ENCODE results near the gene EAF1. TPM values are rescaled to one million over a fixed set of nuclear protein-coding genes. Genes with fewer than 3 reads are reported as not detected.
"Not testable (repeated sequence)": the region's sequence is repeated elsewhere in the genome, so short reads cannot be mapped to it uniquely, and the experiment has no call there.

Gene EAF1
- polyA plus RNA-seq, 1 donor (not counting 4 experiments of a cell fraction or from before 2014, with no cell fraction given), result 13.7 TPM

DNA sequence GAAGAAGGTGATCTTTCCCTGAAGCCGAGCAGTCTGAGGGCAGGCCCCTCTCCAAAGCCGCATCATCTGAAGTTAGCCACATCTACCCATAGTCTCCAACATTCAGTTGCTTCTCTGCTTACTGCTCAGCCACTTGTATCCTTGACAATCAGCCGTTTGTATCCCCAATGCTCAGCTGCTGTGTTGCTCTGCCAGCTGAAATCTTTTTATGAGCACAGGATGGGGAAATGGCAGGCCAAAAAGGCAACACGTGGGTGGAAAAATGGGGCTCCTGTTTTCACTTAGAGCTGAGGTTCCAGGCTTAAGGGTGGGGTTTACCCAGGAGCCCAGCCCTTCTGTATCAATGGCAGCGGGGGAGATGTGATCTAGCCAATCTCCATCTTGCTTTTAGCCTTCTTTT is 36.4 kb upstream of the EAF1 start:
- H3K79me2 ChIP-seq (ENCODE audit: control insufficient read depth, insufficient read depth, low read length), result no peaks in the 10 kb centered on the region
- H3K4me3 ChIP-seq (ENCODE audit: control insufficient read depth in 2 of 3, extremely low read depth in 1 of 3, insufficient read depth in 2 of 3, low read depth in 1 of 3, low read length in 3 of 3), result no peak overlapping the region
- no peaks in the 10 kb centered on the region for H3K36me3 ChIP-seq (ENCODE audit: control insufficient read depth in 2 of 2, extremely low read depth in 1 of 2, insufficient read depth in 2 of 2, low read length in 2 of 2)
- TF ChIP-seq, protein P1, sequence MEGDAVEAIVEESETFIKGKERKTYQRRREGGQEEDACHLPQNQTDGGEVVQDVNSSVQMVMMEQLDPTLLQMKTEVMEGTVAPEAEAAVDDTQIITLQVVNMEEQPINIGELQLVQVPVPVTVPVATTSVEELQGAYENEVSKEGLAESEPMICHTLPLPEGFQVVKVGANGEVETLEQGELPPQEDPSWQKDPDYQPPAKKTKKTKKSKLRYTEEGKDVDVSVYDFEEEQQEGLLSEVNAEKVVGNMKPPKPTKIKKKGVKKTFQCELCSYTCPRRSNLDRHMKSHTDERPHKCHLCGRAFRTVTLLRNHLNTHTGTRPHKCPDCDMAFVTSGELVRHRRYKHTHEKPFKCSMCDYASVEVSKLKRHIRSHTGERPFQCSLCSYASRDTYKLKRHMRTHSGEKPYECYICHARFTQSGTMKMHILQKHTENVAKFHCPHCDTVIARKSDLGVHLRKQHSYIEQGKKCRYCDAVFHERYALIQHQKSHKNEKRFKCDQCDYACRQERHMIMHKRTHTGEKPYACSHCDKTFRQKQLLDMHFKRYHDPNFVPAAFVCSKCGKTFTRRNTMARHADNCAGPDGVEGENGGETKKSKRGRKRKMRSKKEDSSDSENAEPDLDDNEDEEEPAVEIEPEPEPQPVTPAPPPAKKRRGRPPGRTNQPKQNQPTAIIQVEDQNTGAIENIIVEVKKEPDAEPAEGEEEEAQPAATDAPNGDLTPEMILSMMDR (optimal IDR thresholded peaks at IDR 0.05 in 1 of 3, IDR thresholded peaks at IDR 0.05 in 1 of 3, conservative IDR thresholded peaks at IDR 0.05 in 1 of 3; ENCODE audit: extremely low read depth in 1 of 3, insufficient read depth in 2 of 3, low read length in 3 of 3), result no peak
- TF ChIP-seq EZH2 (IDR thresholded peaks at IDR 0.05; ENCODE audit: low read length), result no peak
- no peaks in the 10 kb centered on the region for H3K9me1 ChIP-seq (ENCODE audit: control insufficient read depth, extremely low read depth, insufficient read depth, low read length)
- no peak for FAIRE-seq
- H3K4me2 ChIP-seq (ENCODE audit: control insufficient read depth, extremely low read depth, insufficient read depth, low read depth, low read length), result no peak overlapping the region
- no peak for DNase-seq (ENCODE audit: low read depth, low spot score)
- H3K27ac ChIP-seq (ENCODE audit: control insufficient read depth, insufficient read depth, low read length), result no peak overlapping the region
- no peak overlapping the region for H3K9ac ChIP-seq (ENCODE audit: control insufficient read depth, extremely low read depth, insufficient read depth, low read length)
- no peaks in the 10 kb centered on the region for H3K27me3 ChIP-seq (ENCODE audit: control insufficient read depth, extremely low read depth, insufficient read depth, low read length)
- peaks cover 2% of the 10 kb centered on the region for H3K9me3 ChIP-seq (ENCODE audit: control insufficient read depth, low read depth, low read length)
- peaks cover 10% of the 10 kb centered on the region for H3K4me1 ChIP-seq (ENCODE audit: control insufficient read depth, extremely low read depth, insufficient read depth, low read length)
- dilution Hi-C loops (cut with MboI; ENCODE audit: extremely low pct_ligation_motif_present, low sequenced_read_pairs), result no loop called here
- no peaks in the 10 kb centered on the region for H4K20me1 ChIP-seq (ENCODE audit: control insufficient read depth, extremely low read depth, insufficient read depth, low read length)
- H2AFZ ChIP-seq (ENCODE audit: control insufficient read depth, low read length), result no peak overlapping the region

DNA sequence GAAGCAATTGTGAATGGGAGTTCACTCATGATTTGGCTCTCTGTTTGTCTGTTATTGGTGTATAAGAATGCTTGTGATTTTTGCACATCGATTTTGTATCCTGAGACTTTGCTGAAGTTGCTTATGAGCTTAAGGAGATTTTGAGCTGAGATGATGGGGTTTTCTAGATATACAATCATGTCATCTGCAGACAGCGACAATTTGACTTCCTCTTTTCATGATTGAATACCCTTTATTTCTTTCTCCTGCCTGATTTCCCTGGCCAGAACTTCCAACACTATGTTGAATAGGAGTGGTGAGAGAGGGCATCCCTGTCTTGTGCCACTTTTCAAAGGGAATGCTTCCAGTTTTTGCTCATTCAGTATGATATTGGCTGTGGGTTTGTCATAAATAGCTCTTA is 34.1 kb upstream of the EAF1 start:
- dilution Hi-C loops (cut with MboI; ENCODE audit: extremely low pct_ligation_motif_present, low sequenced_read_pairs); H3K27me3 ChIP-seq (ENCODE audit: control insufficient read depth, extremely low read depth, insufficient read depth, low read length); H3K9ac ChIP-seq (ENCODE audit: control insufficient read depth, extremely low read depth, insufficient read depth, low read length); FAIRE-seq; H3K4me1 ChIP-seq (ENCODE audit: control insufficient read depth, extremely low read depth, insufficient read depth, low read length); H2AFZ ChIP-seq (ENCODE audit: control insufficient read depth, low read length); H3K4me3 ChIP-seq (ENCODE audit: control insufficient read depth in 2 of 3, extremely low read depth in 1 of 3, insufficient read depth in 2 of 3, low read depth in 1 of 3, low read length in 3 of 3); H3K4me2 ChIP-seq (ENCODE audit: control insufficient read depth, extremely low read depth, insufficient read depth, low read depth, low read length); DNase-seq (ENCODE audit: low read depth, low spot score); H3K27ac ChIP-seq (ENCODE audit: control insufficient read depth, insufficient read depth, low read length); H4K20me1 ChIP-seq (ENCODE audit: control insufficient read depth, extremely low read depth, insufficient read depth, low read length); H3K9me3 ChIP-seq (ENCODE audit: control insufficient read depth, low read depth, low read length); H3K79me2 ChIP-seq (ENCODE audit: control insufficient read depth, insufficient read depth, low read length); H3K36me3 ChIP-seq (ENCODE audit: control insufficient read depth in 2 of 2, extremely low read depth in 1 of 2, insufficient read depth in 2 of 2, low read length in 2 of 2); H3K9me1 ChIP-seq (ENCODE audit: control insufficient read depth, extremely low read depth, insufficient read depth, low read length): not testable (repeated sequence)

DNA sequence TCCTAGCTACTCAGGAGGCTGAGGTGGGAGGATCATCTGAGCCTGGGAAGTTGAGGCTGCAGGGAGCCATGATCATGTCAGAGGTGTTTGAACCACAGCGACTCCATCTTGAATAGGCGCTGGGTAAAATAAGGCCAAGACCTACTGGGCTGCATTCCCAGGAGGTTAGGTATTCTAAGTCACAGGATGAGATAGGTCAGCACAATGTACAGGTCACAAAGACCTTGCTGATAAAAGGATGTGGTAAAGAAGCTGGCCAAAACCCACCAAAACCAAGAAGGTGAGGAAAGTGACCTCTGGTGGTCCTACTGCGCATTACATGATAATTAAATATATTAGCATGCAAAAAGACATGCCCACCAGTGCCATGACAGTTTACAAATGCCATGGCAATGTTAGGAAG is 28.7 kb upstream of the EAF1 start:
- H3K4me1 ChIP-seq (ENCODE audit: control insufficient read depth, extremely low read depth, insufficient read depth, low read length); H3K9me3 ChIP-seq (ENCODE audit: control insufficient read depth, low read depth, low read length); H4K20me1 ChIP-seq (ENCODE audit: control insufficient read depth, extremely low read depth, insufficient read depth, low read length); H3K9me1 ChIP-seq (ENCODE audit: control insufficient read depth, extremely low read depth, insufficient read depth, low read length); H3K36me3 ChIP-seq (ENCODE audit: control insufficient read depth in 2 of 2, extremely low read depth in 1 of 2, insufficient read depth in 2 of 2, low read length in 2 of 2); DNase-seq (ENCODE audit: low read depth, low spot score); FAIRE-seq; dilution Hi-C loops (cut with MboI; ENCODE audit: extremely low pct_ligation_motif_present, low sequenced_read_pairs); H3K4me3 ChIP-seq (ENCODE audit: control insufficient read depth in 2 of 3, extremely low read depth in 1 of 3, insufficient read depth in 2 of 3, low read depth in 1 of 3, low read length in 3 of 3); H3K9ac ChIP-seq (ENCODE audit: control insufficient read depth, extremely low read depth, insufficient read depth, low read length); H3K4me2 ChIP-seq (ENCODE audit: control insufficient read depth, extremely low read depth, insufficient read depth, low read depth, low read length); H2AFZ ChIP-seq (ENCODE audit: control insufficient read depth, low read length); H3K27me3 ChIP-seq (ENCODE audit: control insufficient read depth, extremely low read depth, insufficient read depth, low read length); H3K79me2 ChIP-seq (ENCODE audit: control insufficient read depth, insufficient read depth, low read length); H3K27ac ChIP-seq (ENCODE audit: control insufficient read depth, insufficient read depth, low read length): not testable (repeated sequence)
- TF ChIP-seq, protein P1 (optimal IDR thresholded peaks at IDR 0.05 in 1 of 3, IDR thresholded peaks at IDR 0.05 in 1 of 3, conservative IDR thresholded peaks at IDR 0.05 in 1 of 3; ENCODE audit: extremely low read depth in 1 of 3, insufficient read depth in 2 of 3, low read length in 3 of 3), result peak in 1 of 3 experiments; percentile 14
